ENCODE measurements around the gene PTBP3.
A peak's percentile ranks its signal among the peaks of the same experiment; 100 is the strongest.

Gene PTBP3

GRCh38 chr9:112301420-112301819 is 32.0 kb downstream of the PTBP3 start:
- Histone ChIP-seq H3K4me3 (ENCODE audit: low read depth in 1 of 2, low read length in 1 of 2) (no peak overlapping the region), H3K27ac (no peak overlapping the region), H3K27me3 (no peaks in the 10 kb centered on the region), H3K9me3 (no peaks in the 10 kb centered on the region), H3K4me1 (ENCODE audit: control insufficient read depth in 1 of 2, insufficient read depth in 1 of 2, low read depth in 1 of 2, low read length in 1 of 2) (peaks cover 4 to 7% of the 10 kb centered on the region in 2 experiments), H3K36me3 (peaks cover 9% of the 10 kb centered on the region)
- TF ChIP-seq CTCF (IDR thresholded peaks at IDR 0.05), result no peak

GRCh38 chr9:112299514-112299913 is 33.9 kb downstream of the PTBP3 start:
- no peak overlapping the region for H3K27ac ChIP-seq
- TF ChIP-seq CTCF (IDR thresholded peaks at IDR 0.05), result no peak
- no peak overlapping the region for H3K4me3 ChIP-seq (ENCODE audit: low read depth in 1 of 2, low read length in 1 of 2)
- peaks cover 4 to 7% of the 10 kb centered on the region in 2 experiments for H3K4me1 ChIP-seq (ENCODE audit: control insufficient read depth in 1 of 2, insufficient read depth in 1 of 2, low read depth in 1 of 2, low read length in 1 of 2)
- no peaks in the 10 kb centered on the region for H3K9me3 ChIP-seq
- H3K27me3 ChIP-seq, result no peaks in the 10 kb centered on the region
- H3K36me3 ChIP-seq, result peaks cover 18% of the 10 kb centered on the region

GRCh38 chr9:112296929-112297328 is 36.5 kb downstream of the PTBP3 start:
- Histone ChIP-seq H3K27ac (no peak overlapping the region), H3K4me1 (ENCODE audit: control insufficient read depth in 1 of 2, insufficient read depth in 1 of 2, low read depth in 1 of 2, low read length in 1 of 2) (peaks cover 4 to 7% of the 10 kb centered on the region in 2 experiments), H3K9me3 (no peaks in the 10 kb centered on the region), H3K4me3 (ENCODE audit: low read depth in 1 of 2, low read length in 1 of 2) (no peak overlapping the region), H3K27me3 (no peaks in the 10 kb centered on the region), H3K36me3 (peaks cover 23% of the 10 kb centered on the region)
- TF ChIP-seq CTCF (IDR thresholded peaks at IDR 0.05), result no peak

GRCh38 chr9:112295174-112295573 is 38.2 kb downstream of the PTBP3 start:
- Histone ChIP-seq H3K9me3 (no peaks in the 10 kb centered on the region), H3K27me3 (no peaks in the 10 kb centered on the region), H3K27ac (no peak overlapping the region), H3K36me3 (peaks cover 23% of the 10 kb centered on the region), H3K4me1 (ENCODE audit: control insufficient read depth in 1 of 2, insufficient read depth in 1 of 2, low read depth in 1 of 2, low read length in 1 of 2) (peaks cover 4 to 7% of the 10 kb centered on the region in 2 experiments), H3K4me3 (ENCODE audit: low read depth in 1 of 2, low read length in 1 of 2) (no peak overlapping the region)
- TF ChIP-seq CTCF (IDR thresholded peaks at IDR 0.05), result no peak

GRCh38 chr9:112288029-112288428 is 45.4 kb downstream of the PTBP3 start:
- H3K27me3 ChIP-seq, result no peaks in the 10 kb centered on the region

More at GRCh38 chr9:112288029-112288428, 45.4 kb downstream of the PTBP3 start:
- no peaks in the 10 kb centered on the region for H3K9me3 ChIP-seq
- H3K36me3 ChIP-seq, result no peaks in the 10 kb centered on the region
- peak overlapping the region; percentile 40 for H3K27ac ChIP-seq
- peaks cover 7 to 13% of the 10 kb centered on the region in 2 experiments for H3K4me1 ChIP-seq (ENCODE audit: control insufficient read depth in 1 of 2, insufficient read depth in 1 of 2, low read depth in 1 of 2, low read length in 1 of 2)
- TF ChIP-seq CTCF (IDR thresholded peaks at IDR 0.05), result no peak
- H3K4me3 ChIP-seq (ENCODE audit: low read depth in 1 of 2, low read length in 1 of 2), result no peak overlapping the region
